Loucy (cell line): ENCODE measurements around the gene XIRP2.

Source experiments
- CTCF ChIP-seq: fragments of 200-600 bp; sonication (generic); conservative IDR thresholded peaks from 2 replicates; pipeline ENCODE4 v1.5.1; 2014; ENCODE audit warnings: mild to moderate bottlenecking, antibody characterized with exemption, low read length
- EZH2phosphoT487 ChIP-seq: fragments of 200-600 bp; IDR thresholded peaks from 2 replicates; pipeline ENCODE4 v1.6.1; 2018; ENCODE audit warnings: antibody characterized with exemption, mild to moderate bottlenecking, moderate library complexity, borderline replicate concordance

GRCh38 chr2:167186465-167186864 lies 298.2 kb downstream of the XIRP2 start:
- TF ChIP-seq EZH2phosphoT487 (no peak), CTCF (no peak)
